GM06990 (cell line): ENCODE results near the gene CWC15.

ENCODE experiments used
- DNase-seq: peaks from one replicate; pipeline ENCODE4 v3.0.0-alpha.2; 2011; ENCODE audit not compliant: insufficient read length; ENCODE audit errors: extremely low read depth
- H3K27me3 ChIP-seq: replicated peaks from 2 replicates; pipeline ENCODE4 v1.6.0; 2011; ENCODE audit warnings: low read length; ENCODE audit not compliant: control insufficient read depth, insufficient read depth
- H3K36me3 ChIP-seq: 2 replicates; pipeline ENCODE4 v1.5.1; 2011; ENCODE audit warnings: low read length; ENCODE audit not compliant: control insufficient read depth, insufficient read depth
- H3K4me3 ChIP-seq: replicated peaks from 2 replicates; pipeline ENCODE4 v1.5.1; 2011; ENCODE audit warnings: low read depth, mild to moderate bottlenecking, control low read depth, low read length
- CTCF ChIP-seq: IDR thresholded peaks from 2 replicates; pipeline ENCODE4 v1.5.1; 2011; ENCODE audit warnings: low read length, control low read depth, mild to moderate bottlenecking, inconsistent platforms; ENCODE audit not compliant: insufficient read depth, poor library complexity, severe bottlenecking

CWC15 gene

GRCh38 chr11:94975599-94975998 lies 2.2 kb upstream of the CWC15 start:
- TF ChIP-seq CTCF = no peak
- DNase-seq = no peak
- no peaks in the 10 kb centered on the region; the same call in 1 of the 2 replicates for H3K36me3 ChIP-seq
- no peak overlapping the region for H3K4me3 ChIP-seq
- H3K27me3 ChIP-seq = no peaks in the 10 kb centered on the region

- no peak for DNase-seq
- Histone ChIP-seq H3K27me3 (no peaks in the 10 kb centered on the region), H3K36me3 (peaks cover 1% of the 10 kb centered on the region; the same call in 1 of the 2 replicates), H3K4me3 (peak overlapping the region; percentile 72)
- TF ChIP-seq CTCF = no peak
These were observed 822 bp upstream of the CWC15 start for GRCh38 chr11:94974178-94974577.

GRCh38 chr11:94972700-94973098 lies 657 bp downstream of the CWC15 start:
- Histone ChIP-seq H3K4me3 (peak overlapping the region; percentile 72), H3K27me3 (no peaks in the 10 kb centered on the region), H3K36me3 (peaks cover 5% of the 10 kb centered on the region; the same call in 1 of the 2 replicates)
- TF ChIP-seq CTCF = no peak
- no peak for DNase-seq

GRCh38 chr11:94968334-94968958 lies 4.9 kb downstream of the CWC15 start:
- peak; percentile 39 for TF ChIP-seq CTCF
- H3K4me3 ChIP-seq = no peak overlapping the region
- peaks cover 15% of the 10 kb centered on the region for H3K36me3 ChIP-seq
- no peak for DNase-seq
- no peaks in the 10 kb centered on the region for H3K27me3 ChIP-seq

GRCh38 chr11:94964934-94965333 lies 8.4 kb downstream of the CWC15 start:
- Histone ChIP-seq H3K4me3 (no peak overlapping the region), H3K27me3 (no peaks in the 10 kb centered on the region), H3K36me3 (peaks cover 18% of the 10 kb centered on the region)
- DNase-seq = no peak
- TF ChIP-seq CTCF = no peak

GRCh38 chr11:94961255-94961654 lies 12.1 kb downstream of the CWC15 start:
- H3K36me3 ChIP-seq = peaks cover 13% of the 10 kb centered on the region

More at GRCh38 chr11:94961255-94961654, 12.1 kb downstream of the CWC15 start:
- H3K4me3 ChIP-seq = no peak overlapping the region
- no peak for DNase-seq
- no peak for TF ChIP-seq CTCF
- H3K27me3 ChIP-seq = no peaks in the 10 kb centered on the region
